PC-9 (cell line): ENCODE results near the gene DCAF17. TPM values are rescaled to one million over a fixed set of nuclear protein-coding genes. Genes with fewer than 3 reads are reported as not detected.

ENCODE experiments used
- BruUV-seq: library from RNA; stranded (reverse); fragments of 400-500 nt; replicated peaks from 2 replicates; lab custom pipeline; 2021; lab: Mats Ljungman, UMichigan
- CTCF ChIA-PET: fragments of 300-600 bp; sonication (Branson Sonifier 250); formaldehyde crosslinking; loops from one replicate; lab custom pipeline; 2022; ENCODE audit warnings: antibody characterized with exemption; lab: Charles Lee
- POLR2A ChIA-PET: fragments of 300-600 bp; sonication (Branson Sonifier 250); formaldehyde crosslinking; loops from one replicate; lab custom pipeline; 2022; ENCODE audit warnings: antibody characterized with exemption; ENCODE audit not compliant: unreplicated experiment; lab: Charles Lee
- DNase-seq, 2 experiments: peaks; one replicate each; pipeline versions ENCODE4 v3.0.0 to v3.0.0-alpha.2; 2015 to 2022; ENCODE audit warnings: mixed read lengths in 1 of 2
- H2AFZ ChIP-seq: fragments of 200-600 bp; sonication (generic); 2 replicates; pipeline ENCODE4 v1.8.1; 2017; ENCODE audit warnings: antibody characterized with exemption
- H3F3A ChIP-seq: fragments of 200-600 bp; sonication (generic); 2 replicates; pipeline ENCODE4 v1.8.1; 2017; ENCODE audit warnings: antibody characterized with exemption, mild to moderate bottlenecking, low read depth; ENCODE audit not compliant: insufficient read depth
- H3K27ac ChIP-seq: fragments of 200-600 bp; sonication (generic); 2 replicates; pipeline ENCODE4 v1.6.1; 2016; ENCODE audit warnings: mixed run types
- H3K27me3 ChIP-seq: fragments of 200-600 bp; sonication (generic); 2 replicates; pipeline ENCODE4 v1.6.1; 2016; ENCODE audit warnings: low read depth, mixed run types; ENCODE audit not compliant: insufficient read depth
- H3K36me3 ChIP-seq: fragments of 200-600 bp; sonication (generic); 2 replicates; pipeline ENCODE4 v1.6.1; 2016; ENCODE audit warnings: low read depth, mixed run types
- H3K4me1 ChIP-seq: fragments of 200-600 bp; sonication (generic); replicated peaks from 2 replicates; pipeline ENCODE4 v1.6.1; 2016; ENCODE audit warnings: mixed run types; ENCODE audit not compliant: insufficient read depth
- H3K4me2 ChIP-seq: fragments of 200-600 bp; sonication (generic); 2 replicates; pipeline ENCODE4 v1.6.1; 2017; ENCODE audit warnings: mixed run types
- H3K4me3 ChIP-seq: fragments of 200-600 bp; sonication (generic); 2 replicates; pipeline ENCODE4 v1.6.1; 2016; ENCODE audit warnings: mixed run types
- H3K79me2 ChIP-seq: fragments of 200-600 bp; sonication (generic); 2 replicates; pipeline ENCODE4 v1.6.1; 2017; ENCODE audit warnings: low read depth, mixed run types
- H3K9me2 ChIP-seq: fragments of 200-600 bp; sonication (generic); 2 replicates; pipeline ENCODE4 v1.8.1; 2017; ENCODE audit warnings: mild to moderate bottlenecking; ENCODE audit not compliant: insufficient read depth
- H3K9me3 ChIP-seq: fragments of 200-600 bp; sonication (generic); 2 replicates; pipeline ENCODE4 v1.8.1; 2016; ENCODE audit warnings: low read depth; ENCODE audit not compliant: insufficient read depth
- H4K20me1 ChIP-seq: fragments of 200-600 bp; sonication (generic); 2 replicates; pipeline ENCODE4 v1.8.1; 2017; ENCODE audit not compliant: insufficient read depth
- CTCF ChIP-seq: fragments of 200-600 bp; sonication (generic); conservative IDR thresholded peaks from 2 replicates; pipeline ENCODE4 v1.6.1; 2017; ENCODE audit warnings: mixed run types, antibody characterized with exemption, mild to moderate bottlenecking, moderate library complexity
- EZH2 ChIP-seq: fragments of 200-600 bp; sonication (generic); IDR thresholded peaks from 2 replicates; pipeline ENCODE4 v1.8.0; 2017; ENCODE audit warnings: antibody characterized with exemption, low read depth
- intact Hi-C: fragments of 100-400 bp; cut with micrococcal nuclease; formaldehyde crosslinking; loops from one replicate; pipeline ENCODE4 v1.10.0; 2022; ENCODE audit not compliant: unreplicated experiment
- total RNA-seq: library from RNA; stranded (reverse); gene quantifications from 2 replicates; pipeline ENCODE4 v1.2.3, GENCODE V29; 2021

The DCAF17 gene
- total RNA-seq, 1 experiment from 2014 or later = 22.0 TPM

- no peaks in the 10 kb centered on the region for H3K9me3 ChIP-seq
- ChIA-PET CTCF (no interaction called here), POLR2A (no interaction called here)
- intact Hi-C loops = no loop called here
- H3F3A ChIP-seq = no peaks in the 10 kb centered on the region
- no peaks in the 10 kb centered on the region for H3K79me2 ChIP-seq
- no peak overlapping the region for H3K27ac ChIP-seq
- no peak for DNase-seq
- H3K27me3 ChIP-seq = no peaks in the 10 kb centered on the region
- H4K20me1 ChIP-seq = no peaks in the 10 kb centered on the region
- no peak overlapping the region for H3K4me2 ChIP-seq
- BruUV-seq = no TSS peak
- no peak for TF ChIP-seq CTCF
- TF ChIP-seq EZH2 = no peak
- 0 out of 2 replicates have a peak, but pooled peaks cover 4% of the 10 kb centered on the region for H3K36me3 ChIP-seq
- H2AFZ ChIP-seq = no peak overlapping the region
- no peaks in the 10 kb centered on the region for H3K9me2 ChIP-seq
- H3K4me3 ChIP-seq = no peak overlapping the region
- no peaks in the 10 kb centered on the region for H3K4me1 ChIP-seq
These were observed 51.1 kb downstream of the DCAF17 start for GRCh38 chr2:171485116-171485515.

GRCh38 chr2:171487201-171487600 is 53.2 kb downstream of the DCAF17 start:
- Histone ChIP-seq H3K36me3 (0 out of 2 replicates have a peak, but pooled peaks cover 4% of the 10 kb centered on the region), H3K9me2 (no peaks in the 10 kb centered on the region), H3K4me2 (no peak overlapping the region), H3K4me3 (no peak overlapping the region), H3K4me1 (no peaks in the 10 kb centered on the region), H3F3A (no peaks in the 10 kb centered on the region), H2AFZ (no peak overlapping the region), H3K27me3 (no peaks in the 10 kb centered on the region), H3K9me3 (no peaks in the 10 kb centered on the region), H4K20me1 (no peaks in the 10 kb centered on the region), H3K27ac (no peak overlapping the region), H3K79me2 (no peaks in the 10 kb centered on the region)
- no TSS peak for BruUV-seq
- ChIA-PET CTCF (no interaction called here), POLR2A (no interaction called here)
- DNase-seq = no peak
- intact Hi-C loops = no loop called here
- no peak for TF ChIP-seq EZH2
- no peak for TF ChIP-seq CTCF

- no peaks in the 10 kb centered on the region for H4K20me1 ChIP-seq
- no peak for DNase-seq
- no peaks in the 10 kb centered on the region for H3F3A ChIP-seq
- TF ChIP-seq CTCF (no peak), EZH2 (no peak)
- ChIA-PET CTCF (no interaction called here), POLR2A (no interaction called here)
- H3K27me3 ChIP-seq = no peaks in the 10 kb centered on the region
- H3K27ac ChIP-seq = no peak overlapping the region
- H3K9me3 ChIP-seq = no peaks in the 10 kb centered on the region
- no peak overlapping the region for H3K4me3 ChIP-seq
- intact Hi-C loops = no loop called here
- no peaks in the 10 kb centered on the region for H3K4me1 ChIP-seq
- BruUV-seq = no TSS peak
- H3K9me2 ChIP-seq = no peaks in the 10 kb centered on the region
- H3K79me2 ChIP-seq = no peaks in the 10 kb centered on the region
- H3K4me2 ChIP-seq = no peak overlapping the region
- 0 out of 2 replicates have a peak, but pooled peaks cover 4% of the 10 kb centered on the region for H3K36me3 ChIP-seq
- no peak overlapping the region for H2AFZ ChIP-seq
These were observed 53.8 kb downstream of the DCAF17 start for GRCh38 chr2:171487803-171488259.
